GM21367 (cell line): ENCODE measurements around the gene AHCY.

Experiments used
- ATAC-seq: cut with Tn5 transposase; IDR thresholded peaks from one replicate; pipeline ENCODE4 v1.9.1; 2021; ENCODE audit not compliant: unreplicated experiment

AHCY gene

GRCh38 chr20:34324541-34324940 is 21.4 kb upstream of the AHCY start:
- no peak for ATAC-seq

- ATAC-seq: no peak
Observed at GRCh38 chr20:34322267-34323105, 19.3 kb upstream of the AHCY start.

- ATAC-seq: no peak
Observed at GRCh38 chr20:34320861-34321260, 17.7 kb upstream of the AHCY start.

- no peak for ATAC-seq
Observed at GRCh38 chr20:34318609-34319443, 15.7 kb upstream of the AHCY start.

DNA sequence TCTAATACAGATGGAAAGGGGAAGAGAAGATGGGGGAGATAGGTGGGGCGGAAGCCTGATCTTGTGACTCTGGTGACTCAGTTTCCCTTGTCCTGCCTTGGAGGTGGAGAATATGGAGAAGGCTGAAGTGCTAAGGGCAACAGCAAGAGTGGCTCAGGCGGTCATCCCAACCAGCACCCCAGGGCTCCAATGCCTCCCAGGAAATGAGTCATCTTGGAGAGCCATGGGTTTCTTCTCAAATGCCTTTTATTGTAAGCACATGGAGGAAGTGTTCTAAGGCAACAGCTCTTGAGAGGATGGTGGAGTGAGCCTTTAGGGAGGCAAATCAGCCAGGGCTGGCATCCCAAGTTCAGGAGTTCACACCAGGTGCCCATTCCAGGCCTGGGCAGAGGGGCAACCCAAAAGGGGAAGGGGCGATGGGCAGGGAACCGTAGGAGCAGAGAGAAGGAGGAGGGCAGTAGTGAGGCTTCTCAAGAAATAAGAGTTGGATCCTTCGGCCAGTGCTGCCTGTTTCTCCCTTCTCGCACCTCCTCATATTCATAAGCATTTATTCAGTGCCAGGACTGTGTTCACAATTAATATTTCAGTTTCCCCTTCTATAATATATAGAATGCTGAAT is 13.2 kb upstream of the AHCY start:
- no peak for ATAC-seq

GRCh38 chr20:34315236-34315635 is 12.1 kb upstream of the AHCY start:
- ATAC-seq: no peak

GRCh38 chr20:34312544-34313217 is 9.5 kb upstream of the AHCY start:
- ATAC-seq: peak; percentile 53

- ATAC-seq: no peak
Observed at GRCh38 chr20:34312024-34312460, 8.9 kb upstream of the AHCY start.

DNA sequence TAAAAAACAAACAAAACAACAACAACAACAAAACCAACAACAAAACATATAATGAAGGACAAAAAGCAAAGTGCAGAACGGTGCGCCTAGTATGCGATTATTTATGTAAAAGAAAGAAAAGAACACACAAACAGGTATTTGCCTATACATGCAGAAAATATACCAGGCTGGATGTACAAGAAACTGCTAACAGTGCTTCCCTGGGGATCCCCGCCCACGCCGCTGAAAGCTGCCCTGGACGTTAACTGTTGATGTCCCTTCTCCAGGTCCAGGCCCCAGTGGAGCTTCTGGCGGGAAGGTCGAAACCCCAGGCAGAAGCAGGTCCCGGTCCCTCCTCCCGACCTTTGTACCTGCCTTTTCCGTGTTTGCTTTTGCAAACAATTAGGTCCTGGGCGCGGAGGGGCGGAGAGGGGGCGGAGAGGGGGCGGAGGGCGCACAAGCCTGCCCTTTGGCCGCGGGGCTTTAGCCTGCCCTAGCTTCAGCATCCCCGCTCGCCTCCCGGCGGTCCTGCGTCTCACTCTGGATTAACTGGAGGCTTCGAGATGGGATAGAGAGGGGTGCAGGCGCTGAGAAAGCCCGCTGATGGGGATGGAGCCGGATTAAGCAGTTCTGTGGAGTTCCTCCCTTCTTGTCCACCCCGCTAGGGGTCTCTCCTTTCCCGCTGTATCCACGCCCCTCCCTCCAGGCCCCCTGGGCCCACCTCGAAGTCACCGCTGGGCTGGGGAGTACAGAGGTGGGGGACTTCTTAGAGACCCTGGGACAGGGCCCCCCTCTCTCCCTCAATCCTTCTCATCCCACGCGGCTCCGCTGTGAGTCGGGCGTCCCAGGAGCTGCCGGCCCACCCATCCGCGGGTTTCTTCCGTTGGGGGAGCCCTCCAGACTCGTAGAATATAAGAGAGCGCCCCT is 8.2 kb upstream of the AHCY start:
- ATAC-seq: no peak

DNA sequence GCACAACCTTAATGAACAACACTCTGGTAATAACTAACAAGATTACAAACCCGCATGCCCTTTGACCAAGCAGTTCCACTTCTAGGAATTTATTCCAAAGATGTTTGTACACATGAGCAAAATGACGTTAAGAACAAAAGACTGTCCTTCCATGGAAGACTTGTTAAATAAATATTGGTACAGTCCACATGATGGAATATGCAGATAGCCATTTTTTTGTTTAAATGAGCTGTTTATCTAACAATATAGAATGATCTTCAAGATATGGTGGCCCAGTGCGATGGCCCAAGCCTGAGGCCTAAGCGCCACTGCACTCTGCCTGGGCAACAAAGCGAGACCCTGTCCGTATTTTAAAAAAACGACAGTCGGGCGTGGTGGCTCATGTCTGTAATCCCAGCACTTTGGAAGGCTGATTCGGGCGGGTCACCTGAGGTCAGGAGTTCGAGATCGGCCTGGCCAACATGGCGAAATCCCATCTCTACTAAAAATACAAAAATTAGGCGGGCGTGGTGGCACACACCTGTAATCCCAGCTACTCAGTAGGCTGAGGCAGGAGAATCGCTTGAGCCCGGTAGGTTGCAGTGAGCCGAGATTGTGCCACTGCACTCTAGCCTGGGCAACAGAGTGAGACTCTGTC is 7.4 kb upstream of the AHCY start:
- no peak for ATAC-seq

- ATAC-seq: no peak
Observed at GRCh38 chr20:34309691-34310090, 6.5 kb upstream of the AHCY start.

GRCh38 chr20:34305333-34306230 is 2.4 kb upstream of the AHCY start:
- no peak for ATAC-seq

DNA sequence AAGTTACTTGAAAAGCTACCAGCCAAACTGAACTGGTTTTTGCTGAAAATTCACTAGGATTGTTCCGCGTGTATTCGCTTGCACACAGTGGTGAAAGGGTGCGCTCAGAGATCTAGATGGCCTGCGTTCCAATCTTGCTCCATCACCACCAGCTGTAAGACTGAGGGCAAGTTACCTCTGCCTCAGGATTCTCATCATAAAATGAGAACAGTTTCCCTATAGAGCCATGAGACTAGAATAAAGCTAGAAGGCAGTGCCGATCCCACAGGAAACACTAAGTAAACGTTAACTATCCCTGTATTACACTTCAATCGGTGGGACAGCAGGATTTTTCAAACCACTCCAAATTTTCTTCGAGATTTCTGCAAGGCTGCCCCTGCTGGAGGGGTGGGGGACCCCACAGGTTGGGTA is 838 bp downstream of the AHCY start:
- ATAC-seq: no peak

DNA sequence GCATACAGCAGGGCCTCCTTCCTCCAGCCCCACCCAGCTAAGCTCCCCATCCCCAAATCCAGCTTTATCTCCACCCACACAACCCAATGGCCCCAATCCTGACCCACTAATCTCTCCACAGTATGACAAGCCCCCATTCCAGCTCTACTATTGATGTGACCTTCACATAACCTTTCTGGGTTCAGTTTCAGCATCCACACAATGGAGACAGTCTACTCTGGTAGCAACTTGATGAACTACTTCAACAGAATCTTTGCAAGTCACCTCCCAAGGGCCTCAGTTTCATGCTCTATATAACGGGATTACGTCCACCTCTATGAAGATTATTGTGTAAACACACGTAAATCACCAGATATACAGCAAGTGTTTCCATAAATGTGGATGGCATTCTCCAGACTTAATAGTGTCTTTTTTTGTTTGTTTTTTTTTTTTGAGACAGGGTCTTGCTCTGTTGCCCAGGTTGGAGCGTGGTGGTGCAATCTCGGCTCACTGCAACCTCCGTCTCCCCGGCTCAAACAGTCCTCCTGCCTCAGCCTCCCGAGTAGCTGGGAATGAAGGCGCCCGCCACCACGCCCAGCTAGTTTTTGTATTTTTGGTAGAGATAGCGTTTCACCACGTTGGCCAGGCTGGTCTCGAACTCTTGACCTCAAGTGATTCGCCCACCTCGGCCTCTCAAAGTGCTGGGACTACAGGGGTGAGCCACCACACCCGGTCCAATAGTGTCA is 1.4 kb downstream of the AHCY start:
- no peak for ATAC-seq

GRCh38 chr20:34300809-34301586 is 2.2 kb downstream of the AHCY start:
- ATAC-seq: no peak

- ATAC-seq: no peak
Observed at GRCh38 chr20:34300256-34300806, 2.8 kb downstream of the AHCY start.
